Vagina (tissue), 2 donors: ENCODE data around the gene RAD52.

ENCODE experiments used
- POLR2A ChIP-seq, 2 donors: fragments of 450-650 bp; IDR thresholded peaks; one replicate each; pipeline ENCODE4 v1.6.1; 2017; ENCODE audit warnings: antibody characterized with exemption in 2 of 2, mild to moderate bottlenecking in 2 of 2, moderate library complexity in 2 of 2
- POLR2AphosphoS5 ChIP-seq, 2 donors: sonication (generic); formaldehyde crosslinking; IDR thresholded peaks; one replicate each; pipeline ENCODE4 v1.9.0; 2017; ENCODE audit warnings: antibody characterized with exemption in 2 of 2, mild to moderate bottlenecking in 2 of 2, low read depth in 1 of 2; ENCODE audit not compliant: insufficient read depth in 1 of 2
- TF ChIP-seq, protein P1 (sequence below), 3 experiments: fragments of 450-650 bp in 2 of 3; fragments of 200-600 bp in 1 of 3; sonication (generic) in 1 of 3; IDR thresholded peaks; one replicate each; pipeline ENCODE4 v1.5.1; 2017 to 2019; ENCODE audit warnings: antibody characterized with exemption in 3 of 3, mild to moderate bottlenecking in 2 of 3, moderate library complexity in 2 of 3

DNA sequence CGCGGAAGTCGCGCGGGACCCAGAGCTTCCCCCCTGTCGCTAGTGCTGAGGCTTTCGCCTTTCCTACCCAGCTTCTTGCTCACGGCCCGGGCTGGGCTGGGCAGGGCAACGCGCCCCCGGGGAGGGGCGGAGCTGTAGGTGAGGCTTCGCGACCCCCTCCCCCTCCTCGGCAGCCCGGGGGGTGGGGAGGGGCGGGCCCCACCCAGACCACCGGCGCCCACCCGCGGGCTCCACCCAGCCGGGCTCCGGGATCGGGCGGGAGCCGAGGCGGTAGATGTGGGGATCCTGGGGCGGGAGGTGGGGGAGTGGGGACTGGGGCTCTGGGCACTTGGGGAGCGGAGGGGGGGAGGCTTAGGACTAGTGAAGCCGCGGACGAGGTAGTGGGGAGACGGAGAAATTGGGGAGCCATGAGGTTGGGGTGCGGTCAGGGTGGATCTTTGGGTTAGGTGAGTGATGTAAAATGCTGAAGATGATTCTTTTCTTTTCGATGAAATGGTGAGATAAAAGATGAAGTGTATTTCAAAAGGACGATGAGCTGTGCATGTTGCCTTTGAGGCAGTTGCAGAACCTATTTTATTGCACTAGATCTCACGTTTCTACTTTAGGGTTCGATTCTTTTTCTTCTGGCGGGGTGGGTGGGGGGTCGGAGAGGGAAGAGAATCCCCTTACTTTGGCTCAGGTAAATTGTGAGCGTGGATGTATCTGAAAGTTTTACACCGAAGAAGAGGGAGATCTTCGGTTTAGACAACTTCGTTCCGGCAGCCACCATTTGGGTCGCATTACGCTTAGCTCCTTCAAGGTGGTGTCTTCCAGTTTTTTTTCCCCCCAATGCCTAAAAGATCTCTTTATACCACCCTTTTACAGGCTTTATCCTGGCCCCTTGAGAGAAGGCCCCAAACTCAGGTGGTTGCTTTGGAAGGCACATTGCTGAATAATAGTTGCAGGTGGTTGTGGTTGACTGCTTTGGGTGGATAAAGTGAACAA is 42.1 kb upstream of the RAD52 start:
- TF ChIP-seq POLR2AphosphoS5 (IDR thresholded peaks at IDR 0.05; ENCODE audit: insufficient read depth in 1 of 2, low read depth in 1 of 2) (no peak), POLR2A (IDR thresholded peaks at IDR 0.05) (no peak)
- TF ChIP-seq, protein P1, sequence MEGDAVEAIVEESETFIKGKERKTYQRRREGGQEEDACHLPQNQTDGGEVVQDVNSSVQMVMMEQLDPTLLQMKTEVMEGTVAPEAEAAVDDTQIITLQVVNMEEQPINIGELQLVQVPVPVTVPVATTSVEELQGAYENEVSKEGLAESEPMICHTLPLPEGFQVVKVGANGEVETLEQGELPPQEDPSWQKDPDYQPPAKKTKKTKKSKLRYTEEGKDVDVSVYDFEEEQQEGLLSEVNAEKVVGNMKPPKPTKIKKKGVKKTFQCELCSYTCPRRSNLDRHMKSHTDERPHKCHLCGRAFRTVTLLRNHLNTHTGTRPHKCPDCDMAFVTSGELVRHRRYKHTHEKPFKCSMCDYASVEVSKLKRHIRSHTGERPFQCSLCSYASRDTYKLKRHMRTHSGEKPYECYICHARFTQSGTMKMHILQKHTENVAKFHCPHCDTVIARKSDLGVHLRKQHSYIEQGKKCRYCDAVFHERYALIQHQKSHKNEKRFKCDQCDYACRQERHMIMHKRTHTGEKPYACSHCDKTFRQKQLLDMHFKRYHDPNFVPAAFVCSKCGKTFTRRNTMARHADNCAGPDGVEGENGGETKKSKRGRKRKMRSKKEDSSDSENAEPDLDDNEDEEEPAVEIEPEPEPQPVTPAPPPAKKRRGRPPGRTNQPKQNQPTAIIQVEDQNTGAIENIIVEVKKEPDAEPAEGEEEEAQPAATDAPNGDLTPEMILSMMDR (IDR thresholded peaks at IDR 0.05), result no peak
